Mesendoderm (in vitro differentiated cells): ENCODE results near the gene IP6K3.

ENCODE experiments used
- DNase-seq: peaks from one replicate; pipeline ENCODE4 v3.0.0; 2013
- H2AK5ac ChIP-seq: 2 replicates; pipeline ENCODE4 v1.6.1; 2013; ENCODE audit warnings: low read length, inconsistent platforms
- H2BK120ac ChIP-seq: 2 replicates; pipeline ENCODE4 v1.6.1; 2013; ENCODE audit warnings: low read depth, mild to moderate bottlenecking, low read length, moderate library complexity, mixed read lengths
- H2BK15ac ChIP-seq: replicated peaks from 2 replicates; pipeline ENCODE4 v1.6.1; 2013; ENCODE audit warnings: low read depth, mild to moderate bottlenecking, moderate library complexity
- H2BK5ac ChIP-seq: 2 replicates; pipeline ENCODE4 v1.6.1; 2013; ENCODE audit warnings: low read length, inconsistent platforms
- H3K18ac ChIP-seq: 2 replicates; pipeline ENCODE4 v1.6.1; 2013; ENCODE audit warnings: mild to moderate bottlenecking, low read length, mixed read lengths
- H3K23ac ChIP-seq: one replicate; pipeline ENCODE4 v1.6.1; 2013; ENCODE audit warnings: low read length
- H3K27ac ChIP-seq: 2 replicates; pipeline ENCODE4 v1.5.1; 2013; ENCODE audit warnings: low read depth, mild to moderate bottlenecking, inconsistent platforms, low read length, moderate library complexity
- H3K27me3 ChIP-seq: 2 replicates; pipeline ENCODE4 v1.6.1; 2013; ENCODE audit warnings: low read length, control low read depth, mild to moderate bottlenecking, inconsistent platforms; ENCODE audit not compliant: insufficient read depth, poor library complexity
- H3K36me3 ChIP-seq: 2 replicates; pipeline ENCODE4 v1.6.1; 2013; ENCODE audit warnings: low read length, inconsistent platforms; ENCODE audit not compliant: control insufficient read depth, insufficient read depth
- H3K4ac ChIP-seq: one replicate; pipeline ENCODE4 v1.6.1; 2013; ENCODE audit warnings: low read depth, mild to moderate bottlenecking, low read length, moderate library complexity
- H3K4me1 ChIP-seq: 2 replicates; pipeline ENCODE4 v1.6.1; 2013; ENCODE audit warnings: low read depth, low read length, inconsistent platforms; ENCODE audit not compliant: control insufficient read depth
- H3K4me2 ChIP-seq: 2 replicates; pipeline ENCODE4 v1.6.1; 2013; ENCODE audit warnings: low read length
- H3K4me3 ChIP-seq: 2 replicates; pipeline ENCODE4 v1.5.1; 2013; ENCODE audit warnings: mild to moderate bottlenecking, low read length
- H3K56ac ChIP-seq: one replicate; pipeline ENCODE4 v1.6.1; 2013; ENCODE audit warnings: low read length
- H3K79me1 ChIP-seq: 2 replicates; pipeline ENCODE4 v1.6.1; 2013; ENCODE audit warnings: low read length, inconsistent platforms
- H3K79me2 ChIP-seq: 2 replicates; pipeline ENCODE4 v1.6.1; 2013; ENCODE audit warnings: mild to moderate bottlenecking, low read length; ENCODE audit not compliant: control insufficient read depth, insufficient read depth
- H3K9ac ChIP-seq: 2 replicates; pipeline ENCODE4 v1.6.1; 2013; ENCODE audit warnings: low read length, inconsistent platforms
- H4K5ac ChIP-seq: one replicate; pipeline ENCODE4 v1.6.1; 2013; ENCODE audit warnings: low read length
- H4K8ac ChIP-seq: one replicate; pipeline ENCODE4 v1.6.1; 2013; ENCODE audit warnings: low read depth, mild to moderate bottlenecking, control low read depth, low read length, moderate library complexity
- WGBS: extraction: QIAGEN DNeasy Blood & Tissue Kit; methylation state at CpG from one replicate; pipeline ENCODE4 v1.1.7; 2013; ENCODE audit warnings: low lambda C conversion rate, missing lambda C conversion rate; ENCODE audit not compliant: insufficient coverage; ENCODE audit errors: extremely low coverage; 5-methylcytosine and 5-hydroxymethylcytosine counted together

Gene IP6K3

DNA sequence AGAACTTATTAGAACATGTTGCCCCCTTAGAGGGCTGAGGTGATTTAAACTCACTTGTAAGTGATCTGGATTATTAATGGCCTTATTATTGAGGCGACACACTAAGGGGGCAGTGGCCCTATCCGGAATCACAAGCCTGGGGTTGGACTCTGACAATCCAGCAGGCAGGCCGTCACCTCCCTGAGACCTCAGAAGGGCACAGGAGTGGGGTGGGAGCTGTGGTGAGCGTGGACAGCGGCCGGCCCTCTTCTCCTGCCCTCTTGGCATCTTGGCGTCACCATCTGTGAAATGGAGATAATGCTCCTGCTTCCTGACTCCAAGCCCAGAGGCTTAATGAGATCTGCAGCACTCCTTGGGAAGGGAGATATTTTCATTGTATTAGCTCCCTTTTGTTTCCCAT, 19.6 kb downstream of the IP6K3 start:
- no peak for DNase-seq
- no peak overlapping the region for H2BK15ac ChIP-seq
- no peak overlapping the region for H3K56ac ChIP-seq
- H3K4ac ChIP-seq, result no peak overlapping the region
- no peaks in the 10 kb centered on the region for H3K27me3 ChIP-seq
- H3K27ac ChIP-seq, result no peak overlapping the region
- no peaks in the 10 kb centered on the region for H3K36me3 ChIP-seq
- no peaks in the 10 kb centered on the region for H3K79me1 ChIP-seq
- no peak overlapping the region for H3K18ac ChIP-seq
- H3K4me1 ChIP-seq, result no peaks in the 10 kb centered on the region
- H2AK5ac ChIP-seq, result no peak overlapping the region
- H2BK120ac ChIP-seq, result no peak overlapping the region
- H3K79me2 ChIP-seq, result no peaks in the 10 kb centered on the region
- H3K23ac ChIP-seq, result no peak overlapping the region
- no peak overlapping the region for H4K8ac ChIP-seq
- no peak overlapping the region for H3K4me2 ChIP-seq
- no CpG with 5 or more reads among the region's 7 CpGs for WGBS
- H4K5ac ChIP-seq, result no peak overlapping the region
- H3K9ac ChIP-seq, result no peak overlapping the region
- no peak overlapping the region for H3K4me3 ChIP-seq
- no peak overlapping the region for H2BK5ac ChIP-seq

DNA sequence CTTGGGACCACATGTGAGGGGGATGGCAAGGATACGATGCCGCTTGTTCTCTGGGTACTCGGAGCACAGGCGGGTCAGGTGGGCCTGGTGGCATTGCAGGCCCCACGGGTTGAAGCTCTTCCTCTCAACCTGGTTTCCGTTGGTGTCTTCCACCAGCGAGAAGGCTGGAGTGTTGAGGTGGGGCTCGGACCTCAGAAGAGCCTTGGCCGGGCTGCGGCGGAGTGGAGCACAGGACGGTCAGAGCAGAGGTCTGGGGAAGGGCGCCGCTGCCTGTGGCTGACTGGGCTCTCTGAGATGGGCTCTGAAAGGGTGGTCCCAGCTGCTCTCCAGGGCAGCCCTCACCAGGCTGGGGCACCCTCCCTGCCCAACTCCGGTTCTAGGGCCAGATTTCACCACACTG, 20.0 kb downstream of the IP6K3 start:
- Histone ChIP-seq H3K4me1 (no peaks in the 10 kb centered on the region), H3K23ac (no peak overlapping the region), H2BK5ac (no peak overlapping the region), H3K79me2 (no peaks in the 10 kb centered on the region), H3K79me1 (no peaks in the 10 kb centered on the region), H2BK15ac (no peak overlapping the region), H3K4me3 (no peak overlapping the region), H3K18ac (no peak overlapping the region), H4K8ac (no peak overlapping the region), H3K56ac (no peak overlapping the region), H3K9ac (no peak overlapping the region), H3K27me3 (no peaks in the 10 kb centered on the region), H3K4me2 (no peak overlapping the region), H3K4ac (no peak overlapping the region), H2AK5ac (no peak overlapping the region), H4K5ac (no peak overlapping the region), H2BK120ac (no peak overlapping the region), H3K27ac (no peak overlapping the region), H3K36me3 (no peaks in the 10 kb centered on the region)
- no CpG with 5 or more reads among the region's 15 CpGs for WGBS
- no peak for DNase-seq

DNA sequence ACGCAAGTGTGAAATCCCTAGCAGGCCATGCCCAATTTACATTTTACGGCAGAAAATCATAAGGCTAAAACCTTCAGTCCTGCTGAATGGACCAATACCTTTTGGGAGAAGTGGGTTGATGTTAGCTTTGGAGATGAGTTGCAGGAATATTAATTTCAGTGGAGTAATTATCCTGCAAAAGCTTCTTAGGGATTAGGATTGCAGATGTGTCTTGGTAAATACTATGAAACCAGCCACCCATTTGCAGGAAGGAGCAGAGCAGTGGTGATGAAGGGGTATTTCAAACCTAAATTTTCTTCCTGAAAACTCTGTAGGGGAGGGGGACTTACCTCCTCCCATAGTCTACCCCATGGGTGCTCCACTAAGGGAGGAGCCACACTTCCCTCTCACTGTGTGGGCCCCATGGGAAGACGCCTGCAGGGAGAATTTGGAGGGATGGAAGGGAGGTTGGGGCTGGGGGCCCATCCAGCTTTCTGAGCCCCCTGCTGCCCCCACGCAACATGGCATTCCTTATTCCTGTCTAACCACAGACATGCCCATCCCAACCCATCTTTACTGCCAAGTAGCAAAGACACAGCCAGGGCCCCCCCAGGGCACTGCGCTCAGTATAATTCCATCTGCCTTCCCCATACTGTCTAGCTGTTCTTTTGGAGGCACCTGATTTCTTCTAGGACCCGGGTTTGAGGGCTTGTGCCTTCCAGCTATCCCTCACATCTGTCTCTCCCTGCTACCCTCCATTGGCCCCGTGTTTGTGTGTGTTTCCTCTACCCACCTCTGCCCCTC, 20.6 kb downstream of the IP6K3 start:
- Histone ChIP-seq H3K4ac (no peak overlapping the region), H3K56ac (no peak overlapping the region), H3K79me2 (no peaks in the 10 kb centered on the region), H3K27me3 (no peaks in the 10 kb centered on the region), H3K4me2 (no peak overlapping the region), H2AK5ac (no peak overlapping the region), H3K4me1 (no peaks in the 10 kb centered on the region), H3K23ac (no peak overlapping the region), H3K27ac (no peak overlapping the region), H3K18ac (no peak overlapping the region), H3K4me3 (no peak overlapping the region), H3K9ac (no peak overlapping the region), H3K36me3 (no peaks in the 10 kb centered on the region), H3K79me1 (no peaks in the 10 kb centered on the region), H4K8ac (no peak overlapping the region), H2BK120ac (no peak overlapping the region), H2BK5ac (no peak overlapping the region), H4K5ac (no peak overlapping the region), H2BK15ac (no peak overlapping the region)
- DNase-seq, result no peak
- no CpG with 5 or more reads among the region's 7 CpGs for WGBS

DNA sequence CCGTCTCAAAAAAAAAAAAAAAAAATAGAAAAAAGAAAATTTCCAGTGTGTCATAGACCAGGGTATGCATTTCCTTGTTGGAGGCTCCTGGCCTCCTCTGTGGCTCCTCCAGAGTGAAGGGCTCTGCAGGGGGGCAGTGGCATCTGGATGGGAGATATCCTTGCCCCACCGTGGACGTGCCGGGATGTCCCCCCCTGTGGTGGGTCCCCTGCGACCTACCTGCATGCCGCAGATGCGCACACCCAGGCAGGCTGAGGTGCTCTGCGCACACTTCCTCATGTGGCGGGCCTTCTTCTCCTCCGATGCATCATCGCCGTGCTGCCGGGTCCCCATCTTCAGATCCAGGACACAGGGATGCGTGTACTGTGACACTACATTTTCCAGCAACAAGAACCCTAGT, 21.5 kb downstream of the IP6K3 start:
- H3K18ac ChIP-seq, result no peak overlapping the region
- no peak overlapping the region for H3K9ac ChIP-seq
- no peak overlapping the region for H3K4me2 ChIP-seq
- H3K27me3 ChIP-seq, result no peaks in the 10 kb centered on the region
- no peak overlapping the region for H4K5ac ChIP-seq
- H3K4ac ChIP-seq, result no peak overlapping the region
- H3K79me2 ChIP-seq, result no peaks in the 10 kb centered on the region
- H3K23ac ChIP-seq, result no peak overlapping the region
- no peak overlapping the region for H2AK5ac ChIP-seq
- H3K79me1 ChIP-seq, result no peaks in the 10 kb centered on the region
- no peak overlapping the region for H3K56ac ChIP-seq
- H3K36me3 ChIP-seq, result no peaks in the 10 kb centered on the region
- WGBS, result no CpG with 5 or more reads among the region's 14 CpGs
- no peak overlapping the region for H3K4me3 ChIP-seq
- no peak for DNase-seq
- H2BK15ac ChIP-seq, result no peak overlapping the region
- H2BK5ac ChIP-seq, result no peak overlapping the region
- H3K27ac ChIP-seq, result no peak overlapping the region
- no peak overlapping the region for H2BK120ac ChIP-seq
- H4K8ac ChIP-seq, result no peak overlapping the region
- no peaks in the 10 kb centered on the region for H3K4me1 ChIP-seq

DNA sequence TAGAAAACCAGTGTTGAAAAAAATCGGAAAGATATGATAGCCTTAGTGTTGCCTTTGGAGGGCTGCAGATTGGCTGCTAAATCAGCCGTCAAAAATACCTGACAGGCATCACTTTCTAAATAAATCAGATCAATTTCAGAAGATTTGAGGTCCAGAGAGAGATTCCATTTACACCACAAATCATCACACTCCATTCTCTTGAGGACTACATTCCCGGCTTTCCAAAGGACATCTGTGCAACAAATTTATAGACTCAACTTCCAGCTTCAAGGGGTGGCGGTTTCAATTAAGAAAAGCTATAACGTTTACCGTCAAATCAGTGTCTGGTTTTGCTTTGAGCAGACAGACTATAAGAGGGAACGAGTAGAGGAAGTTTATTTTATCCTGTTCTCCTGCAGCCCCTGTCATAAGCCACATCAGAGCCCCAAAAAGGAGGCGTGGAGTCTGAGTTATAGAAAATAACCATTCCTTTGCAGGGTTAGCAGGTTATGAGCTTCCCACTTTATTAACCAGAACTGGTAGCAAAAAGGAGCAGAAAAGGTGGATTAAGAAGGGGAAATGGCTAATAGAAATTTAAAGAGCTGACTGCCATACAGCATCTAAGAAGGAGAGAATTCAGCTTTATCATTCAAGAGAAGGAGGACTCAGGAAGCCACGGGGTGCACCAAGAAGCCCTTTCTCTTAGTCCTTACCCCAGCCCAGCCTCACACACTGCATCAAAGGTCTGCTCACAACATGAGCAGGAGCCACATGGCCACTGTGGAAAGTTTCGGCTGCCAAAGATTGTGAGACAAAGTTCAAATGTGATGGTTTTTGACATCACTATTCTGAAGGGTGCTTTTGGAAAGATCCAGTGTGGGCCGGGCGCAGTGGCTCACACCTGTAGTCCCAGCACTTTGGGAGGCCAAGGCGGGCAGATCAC, 22.3 kb downstream of the IP6K3 start:
- Histone ChIP-seq H3K27me3 (no peaks in the 10 kb centered on the region), H3K18ac (no peak overlapping the region), H2BK15ac (no peak overlapping the region), H2BK120ac (no peak overlapping the region), H3K56ac (no peak overlapping the region), H3K4me3 (no peak overlapping the region), H2BK5ac (no peak overlapping the region), H4K8ac (no peak overlapping the region), H3K4me2 (no peak overlapping the region), H3K27ac (no peak overlapping the region), H3K79me1 (no peaks in the 10 kb centered on the region), H3K4ac (no peak overlapping the region), H2AK5ac (no peak overlapping the region), H3K23ac (no peak overlapping the region), H3K36me3 (no peaks in the 10 kb centered on the region), H3K9ac (no peak overlapping the region), H3K79me2 (no peaks in the 10 kb centered on the region), H3K4me1 (no peaks in the 10 kb centered on the region), H4K5ac (no peak overlapping the region)
- WGBS, result no CpG with 5 or more reads among the region's 13 CpGs
- DNase-seq, result no peak
